H1 (cell line): ENCODE data around the gene TMEM132A. TPM values are rescaled to one million over a fixed set of nuclear protein-coding genes. Genes with fewer than 3 reads are reported as not detected.
A peak's percentile ranks its signal among the peaks of the same experiment; 100 is the strongest.

Experiments used
- CTCF ChIA-PET: fragments of 300-600 bp; sonication (Branson Sonifier 250); formaldehyde crosslinking; loops from one replicate; lab custom pipeline; 2021; ENCODE audit not compliant: partially characterized antibody; lab: Charles Lee
- POLR2A ChIA-PET: fragments of 300-600 bp; sonication (Branson Sonifier 250); formaldehyde crosslinking; loops from one replicate; lab custom pipeline; 2021; ENCODE audit warnings: inconsistent platforms; ENCODE audit not compliant: partially characterized antibody; lab: Charles Lee
- DNase-seq, 2 experiments: peaks; one replicate each; pipeline versions ENCODE4 v3.0.0 to v3.0.0-alpha.2; 2010 to 2022; ENCODE audit warnings: low spot score in 2 of 2, low read depth in 1 of 2, mixed read lengths in 1 of 2
- FAIRE-seq: peaks from 2 replicates; lab custom pipeline; 2011; peaks lifted over from hg19 to GRCh38; lab: Jason Lieb, UNC
- H2AFZ ChIP-seq: 2 replicates; pipeline ENCODE4 v1.8.1; 2012; ENCODE audit warnings: low read length, inconsistent platforms
- H2AK5ac ChIP-seq: 2 replicates; pipeline ENCODE4 v1.6.1; 2013; ENCODE audit warnings: low read depth, low read length
- H2BK120ac ChIP-seq: replicated peaks from 2 replicates; pipeline ENCODE3; 2013; ENCODE audit warnings: low read depth, low read length, inconsistent platforms
- H2BK12ac ChIP-seq: 2 replicates; pipeline ENCODE4 v1.6.1; 2013; ENCODE audit warnings: low read depth, low read length
- H2BK15ac ChIP-seq: 2 replicates; pipeline ENCODE4 v1.6.1; 2013; ENCODE audit warnings: low read length
- H2BK20ac ChIP-seq: 2 replicates; pipeline ENCODE4 v1.6.1; 2013; ENCODE audit warnings: low read length
- H2BK5ac ChIP-seq: 2 replicates; pipeline ENCODE4 v1.6.1; 2013; ENCODE audit warnings: low read depth, low read length
- H3K14ac ChIP-seq: 2 replicates; pipeline ENCODE4 v1.6.1; 2013; ENCODE audit warnings: inconsistent platforms; ENCODE audit not compliant: insufficient read length
- H3K18ac ChIP-seq: 2 replicates; pipeline ENCODE4 v1.6.1; 2013; ENCODE audit warnings: low read length; ENCODE audit errors: extremely low read depth
- H3K23ac ChIP-seq: 2 replicates; pipeline ENCODE4 v1.6.1; 2013; ENCODE audit warnings: inconsistent platforms; ENCODE audit not compliant: insufficient read length
- H3K23me2 ChIP-seq: 2 replicates; pipeline ENCODE4 v1.6.1; 2013; ENCODE audit warnings: low read depth, low read length
- H3K27ac ChIP-seq: 2 replicates; pipeline ENCODE4 v1.6.1; 2011; ENCODE audit warnings: low read depth, low read length, inconsistent platforms
- H3K27me3 ChIP-seq, 4 experiments: replicated peaks in 1 of 4; 1 replicate in 1 of 4; 2 replicates in 3 of 4; pipeline versions ENCODE4 v1.6.1 to v1.8.1; 2011 to 2013; ENCODE audit warnings: low read length in 3 of 4, mild to moderate bottlenecking in 3 of 4, inconsistent platforms in 2 of 4, mixed read lengths in 2 of 4, moderate library complexity in 1 of 4; ENCODE audit not compliant: control insufficient read depth in 3 of 4, insufficient read depth in 3 of 4; ENCODE audit errors: extremely low read depth in 1 of 4
- H3K36me3 ChIP-seq, 4 experiments: 2 replicates each; pipeline versions ENCODE4 v1.6.1 to v1.8.1; 2011 to 2013; ENCODE audit warnings: mild to moderate bottlenecking in 4 of 4, low read length in 3 of 4, moderate library complexity in 2 of 4, control low read depth in 1 of 4, inconsistent platforms in 1 of 4; ENCODE audit not compliant: insufficient read depth in 4 of 4, control insufficient read depth in 2 of 4
- H3K4ac ChIP-seq: replicated peaks from 2 replicates; pipeline ENCODE3; 2013; ENCODE audit warnings: low read length, low read depth, mixed read lengths, inconsistent platforms; ENCODE audit not compliant: insufficient read length
- H3K4me1 ChIP-seq, 4 experiments: replicated peaks in 1 of 4; 1 replicate in 1 of 4; 2 replicates in 3 of 4; pipeline versions ENCODE4 v1.6.1 to v1.8.1; 2011 to 2013; ENCODE audit warnings: low read length in 3 of 4, inconsistent platforms in 2 of 4, mixed read lengths in 1 of 4; ENCODE audit not compliant: insufficient read depth in 4 of 4, control insufficient read depth in 3 of 4
- H3K4me2 ChIP-seq, 2 experiments: 2 replicates each; pipeline versions ENCODE4 v1.6.1 to v1.8.1; 2011 to 2013; ENCODE audit warnings: low read depth in 2 of 2, low read length in 2 of 2, control low read depth in 1 of 2, inconsistent platforms in 1 of 2, mild to moderate bottlenecking in 1 of 2; ENCODE audit not compliant: insufficient read depth in 1 of 2
- H3K4me3 ChIP-seq, 4 experiments: fragments of 200-600, 300-600 bp in 1 of 4; sonication (generic), shearing (Covaris generic), sonication (Bioruptor Twin) in 1 of 4; 2 replicates each; pipeline versions ENCODE4 v1.5.1 to v1.8.1; 2011 to 2016; ENCODE audit warnings: low read length in 4 of 4, low read depth in 3 of 4, control low read depth in 2 of 4, inconsistent platforms in 2 of 4, mild to moderate bottlenecking in 2 of 4, mixed read lengths in 1 of 4, moderate library complexity in 1 of 4; ENCODE audit not compliant: insufficient read depth in 2 of 4; ENCODE audit errors: extremely low read depth in 1 of 4
- H3K56ac ChIP-seq: replicated peaks from 2 replicates; pipeline ENCODE3; 2013; ENCODE audit warnings: low read depth, mild to moderate bottlenecking, mixed read lengths, low read length, inconsistent platforms; ENCODE audit not compliant: insufficient read length
- H3K79me1 ChIP-seq: 2 replicates; pipeline ENCODE4 v1.6.1; 2013; ENCODE audit warnings: low read depth, low read length, control low read depth
- H3K79me2 ChIP-seq, 2 experiments: 2 replicates each; pipeline versions ENCODE4 v1.6.1 to v1.8.1; 2012 to 2013; ENCODE audit warnings: low read length in 2 of 2, mild to moderate bottlenecking in 2 of 2, inconsistent platforms in 1 of 2; ENCODE audit not compliant: insufficient read depth in 2 of 2, control insufficient read depth in 1 of 2
- H3K9ac ChIP-seq, 4 experiments: replicated peaks in 1 of 4; 1 replicate in 1 of 4; 2 replicates in 3 of 4; pipeline versions ENCODE4 v1.6.1 to v1.8.1; 2011 to 2013; ENCODE audit warnings: low read depth in 3 of 4, low read length in 3 of 4, control low read depth in 2 of 4, mild to moderate bottlenecking in 2 of 4, moderate library complexity in 2 of 4, inconsistent platforms in 1 of 4; ENCODE audit errors: extremely low read depth in 1 of 4
- H3K9me3 ChIP-seq, 2 experiments: 2 replicates each; pipeline versions ENCODE4 v1.6.1 to v1.8.1; 2012 to 2013; ENCODE audit warnings: mild to moderate bottlenecking in 2 of 2, moderate library complexity in 2 of 2, control low read depth in 1 of 2, inconsistent platforms in 1 of 2, low read depth in 1 of 2, low read length in 1 of 2, mixed read lengths in 1 of 2; ENCODE audit not compliant: insufficient read depth in 2 of 2
- H4K20me1 ChIP-seq, 2 experiments: replicated peaks in 1 of 2; 2 replicates each; pipeline versions ENCODE3 to v1.8.1; 2011 to 2013; ENCODE audit warnings: inconsistent platforms in 2 of 2, low read length in 2 of 2, mild to moderate bottlenecking in 1 of 2; ENCODE audit not compliant: insufficient read depth in 2 of 2, control insufficient read depth in 1 of 2
- H4K5ac ChIP-seq: 2 replicates; pipeline ENCODE4 v1.6.1; 2013; ENCODE audit warnings: low read length, low read depth, mixed read lengths, inconsistent platforms; ENCODE audit not compliant: insufficient read length
- H4K8ac ChIP-seq: 2 replicates; pipeline ENCODE4 v1.8.0; 2013; ENCODE audit warnings: mild to moderate bottlenecking, moderate library complexity, low read length, inconsistent platforms; ENCODE audit not compliant: insufficient read depth; ENCODE audit errors: extremely low read depth
- H4K91ac ChIP-seq: replicated peaks from 2 replicates; pipeline ENCODE3; 2013; ENCODE audit warnings: low read length, mixed read lengths, inconsistent platforms; ENCODE audit not compliant: insufficient read length
- TEAD4 ChIP-seq: IDR thresholded peaks from 2 replicates; pipeline ENCODE4 v1.6.1; 2012; ENCODE audit warnings: low read depth, low read length, inconsistent platforms, mixed read lengths
- YY1 ChIP-seq: IDR thresholded peaks from 2 replicates; pipeline ENCODE4 v1.6.1; 2011; ENCODE audit warnings: low read depth, mild to moderate bottlenecking, low read length
- WGBS, 2 experiments: shearing (Covaris generic) in 1 of 2; methylation state at CpG; one replicate each; pipeline versions ENCODE4 v1.1.6 to v1.1.7; 2013 to 2015; ENCODE audit warnings: low lambda C conversion rate in 2 of 2, mixed read lengths in 2 of 2, inconsistent platforms in 1 of 2, low coverage in 1 of 2, missing lambda C conversion rate in 1 of 2; ENCODE audit not compliant: insufficient replicate concordance in 2 of 2, insufficient coverage in 1 of 2, insufficient read length in 1 of 2; ENCODE audit errors: extremely low coverage in 1 of 2, missing lambda C conversion rate in 1 of 2; 5-methylcytosine and 5-hydroxymethylcytosine counted together
- polyA plus RNA-seq, 7 experiments: library from polyadenylated mRNA; depleted of rRNA in 3 of 7; stranded (reverse) in 5 of 7; unstranded in 2 of 7; fragments of >200 nt in 5 of 7; fragments of 200-250 nt in 2 of 7; gene quantifications; 1 replicate in 5 of 7; 2 replicates in 1 of 7; 4 replicates in 1 of 7; pipeline versions ENCODE4 v1.2.1 to v1.2.3, GENCODE V29; 2011 to 2013; ENCODE audit warnings: missing spikeins in 2 of 7, mixed read lengths in 2 of 7
- total RNA-seq: library from RNA; stranded (reverse); fragmentation: NEBNext Ultra II Directional; extraction: Animal tissue kit (Norgen Biotek cat#: 25700); gene quantifications from 2 replicates; pipeline ENCODE4 v1.2.1, GENCODE V29; 2021

Gene TMEM132A
- total and polyA plus RNA-seq, 2 of the 8 experiments (the other 6 are each of a cell fraction or from before 2014, with no cell fraction given), result 46.6 to 97.9 TPM

DNA sequence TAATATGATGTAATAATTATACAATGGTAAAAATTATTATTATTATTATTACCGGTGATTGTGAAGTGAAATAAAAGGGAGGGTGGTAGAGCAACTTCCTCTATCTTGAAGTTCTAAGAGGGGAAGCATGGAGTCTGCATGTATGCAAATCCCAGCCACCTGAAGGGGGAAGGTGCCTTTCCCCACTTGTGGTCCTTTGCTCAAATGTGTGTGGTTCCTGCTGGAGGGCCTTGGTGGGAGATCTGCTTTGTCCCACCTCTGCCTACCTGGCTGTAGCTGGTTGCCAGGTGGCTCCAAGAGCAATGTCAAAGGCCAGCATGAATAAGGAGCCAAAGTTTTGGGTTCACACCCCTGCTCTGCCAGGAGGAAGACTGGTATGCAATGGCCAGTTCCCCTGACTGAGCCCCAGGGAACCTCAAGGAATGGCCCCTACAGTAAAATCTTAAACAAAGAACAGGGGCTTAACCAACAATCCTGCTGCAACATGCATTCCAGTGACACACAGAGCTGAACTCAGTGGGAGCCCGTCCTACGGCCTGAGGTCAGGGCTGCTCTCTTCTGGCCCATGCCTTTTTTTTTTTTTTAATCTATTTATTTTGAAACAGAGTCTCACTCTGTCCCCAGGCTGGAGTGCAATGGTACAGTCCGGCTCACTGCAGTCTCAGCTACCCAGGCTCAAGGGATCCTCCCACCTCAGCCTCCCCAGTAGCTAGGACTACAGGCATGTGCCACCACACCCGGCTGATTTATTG is 8.5 kb downstream of the TMEM132A start:
- no peak overlapping the region for H3K56ac ChIP-seq
- no peak for DNase-seq
- H3K18ac ChIP-seq, result no peak overlapping the region
- peak overlapping the region; percentile 44 for H4K5ac ChIP-seq
- no peak overlapping the region for H2AFZ ChIP-seq
- no peak overlapping the region for H2BK120ac ChIP-seq
- no peak overlapping the region for H4K91ac ChIP-seq
- no peak overlapping the region for H3K4me2 ChIP-seq
- no peak overlapping the region for H2AK5ac ChIP-seq
- H3K79me2 ChIP-seq, result no peaks in the 10 kb centered on the region
- H3K27ac ChIP-seq, result 0 out of 2 replicates have a peak overlapping the region, but pooled peaks have one; percentile 38
- H3K23me2 ChIP-seq, result no peaks in the 10 kb centered on the region
- H3K4ac ChIP-seq, result no peak overlapping the region
- H3K79me1 ChIP-seq, result no peaks in the 10 kb centered on the region
- H2BK15ac ChIP-seq, result no peak overlapping the region
- H2BK12ac ChIP-seq, result no peak overlapping the region
- H3K36me3 ChIP-seq, result peaks cover 10 to 58% (median 27%) of the 10 kb centered on the region in 4 experiments; a peak in 7 of 8 replicates
- CTCF ChIA-PET, result interaction anchor here (1.0 to 3.4 kb wide), 8 partner anchors 10 to 36 kb away, joined by 3 to 20 read pairs (median 3); no protein-coding TSS in a partner anchor
- no peaks in the 10 kb centered on the region for H3K9me3 ChIP-seq
- TF ChIP-seq YY1, result no peak
- 0 out of 2 replicates have a peak, but pooled peaks have one; percentile 40 for TF ChIP-seq TEAD4
- WGBS, 2 experiments, result 82% methylated on average over 5 of the region's 5 CpGs; no CpG with 5 or more reads in 1 of the 2 experiments
- peaks cover 3 to 9% of the 10 kb centered on the region in 2 experiments for H4K20me1 ChIP-seq
- peak overlapping the region; percentile 25; the same call in 1 of the 2 replicates for H4K8ac ChIP-seq
- H3K14ac ChIP-seq, result no peak overlapping the region
- POLR2A ChIA-PET, result interaction anchor here (1.0 to 2.1 kb wide), 3 partner anchors 8 to 27 kb away, joined by 4 to 5 read pairs (median 4); no protein-coding TSS in a partner anchor
- no peaks in the 10 kb centered on the region for H3K27me3 ChIP-seq
- no peak overlapping the region for H2BK20ac ChIP-seq
- no peak overlapping the region for H3K4me3 ChIP-seq
- peak overlapping the region in 1 of 4 experiments; percentile 27; a peak in 1 of 7 replicates for H3K9ac ChIP-seq
- H2BK5ac ChIP-seq, result no peak overlapping the region
- no peak overlapping the region for H3K23ac ChIP-seq
- FAIRE-seq, result no peak
- H3K4me1 ChIP-seq, result peaks cover 0 to 3% (median 1%) of the 10 kb centered on the region in 4 experiments; a peak in 4 of 7 replicates
